HG03135 (cell line): ENCODE data around the gene KLK8.

Source experiments
- ATAC-seq: cut with Tn5 transposase; IDR thresholded peaks from one replicate; pipeline ENCODE4 v1.9.1; 2021; ENCODE audit warnings: mild to moderate bottlenecking, moderate library complexity; ENCODE audit not compliant: unreplicated experiment

Gene KLK8

GRCh38 chr19:51001515-51001914, at the start of gene KLK8:
KLK8 (minus strand) TSS chr19:51001604; CDS start chr19:51001167, 437 bp downstream.
- ATAC-seq, result no peak

GRCh38 chr19:51047031-51047335, 45.6 kb upstream of the KLK8 start:
- no peak for ATAC-seq

- no peak for ATAC-seq
Measured at GRCh38 chr19:51044327-51044726, 42.9 kb upstream of the KLK8 start.

GRCh38 chr19:51043497-51043896, 42.1 kb upstream of the KLK8 start:
- ATAC-seq, result no peak

- ATAC-seq, result no peak
Measured at GRCh38 chr19:51040151-51040550, 38.7 kb upstream of the KLK8 start.

GRCh38 chr19:51036519-51036918, 35.1 kb upstream of the KLK8 start:
- ATAC-seq, result no peak

- ATAC-seq, result no peak
Measured at GRCh38 chr19:51034704-51035103, 33.3 kb upstream of the KLK8 start, which contains the start of gene KLK12. KLK12 (minus strand) TSS chr19:51035002; CDS start chr19:51034621, 381 bp downstream.

- ATAC-seq, result no peak
Measured at GRCh38 chr19:51031880-51032225, 30.4 kb upstream of the KLK8 start.

GRCh38 chr19:51031220-51031879, 29.9 kb upstream of the KLK8 start:
- no peak for ATAC-seq

- ATAC-seq, result no peak
Measured at GRCh38 chr19:51030631-51031030, 29.2 kb upstream of the KLK8 start.

GRCh38 chr19:51029718-51030117, 28.3 kb upstream of the KLK8 start:
- ATAC-seq, result no peak

- ATAC-seq, result no peak
Measured at GRCh38 chr19:51027873-51028272, 26.5 kb upstream of the KLK8 start.

GRCh38 chr19:51027126-51027806, 25.9 kb upstream of the KLK8 start:
- no peak for ATAC-seq

- no peak for ATAC-seq
Measured at GRCh38 chr19:51026554-51026831, 25.1 kb upstream of the KLK8 start, which contains the start of gene KLK11. KLK11 (minus strand) TSS chr19:51026616; CDS start chr19:51025631, 985 bp downstream.

- ATAC-seq, result no peak
Measured at GRCh38 chr19:51025809-51026553, 24.6 kb upstream of the KLK8 start.

- no peak for ATAC-seq
Measured at GRCh38 chr19:51025401-51025800, 24.0 kb upstream of the KLK8 start.

GRCh38 chr19:51024924-51025323, 23.5 kb upstream of the KLK8 start:
- ATAC-seq, result no peak

- no peak for ATAC-seq
Measured at GRCh38 chr19:51023946-51024345, 22.5 kb upstream of the KLK8 start.

GRCh38 chr19:51022526-51022925, 21.1 kb upstream of the KLK8 start:
- no peak for ATAC-seq

- ATAC-seq, result no peak
Measured at GRCh38 chr19:51020988-51021651, 19.7 kb upstream of the KLK8 start.

- ATAC-seq, result no peak
Measured at GRCh38 chr19:51019544-51019925, 18.1 kb upstream of the KLK8 start, which contains the start of gene KLK10. KLK10 (minus strand) TSS chr19:51019709; CDS start chr19:51019130, 579 bp downstream.
